Tibial nerve (tissue), 4 donors: ENCODE data around the gene PNPO. TPM values are rescaled to one million over a fixed set of nuclear protein-coding genes. Genes with fewer than 3 reads are reported as not detected.

Source experiments
- DNase-seq, 2 donors: peaks; one replicate each; pipeline ENCODE4 v3.0.0-alpha.2; 2019; ENCODE audit warnings: low spot score in 2 of 2
- H3K27ac ChIP-seq, 4 donors: fragments of 200-600 bp; sonication (generic) in 3 of 4; one replicate each; pipeline ENCODE4 v1.5.1; 2017 to 2019; ENCODE audit warnings: mild to moderate bottlenecking in 1 of 4
- H3K27me3 ChIP-seq, 2 donors: fragments of 200-600 bp; sonication (generic) in 1 of 2; one replicate each; pipeline versions ENCODE4 v1.5.1 to v1.6.0; 2017 to 2019
- H3K36me3 ChIP-seq, 3 donors: fragments of 200-600 bp; sonication (generic); one replicate each; pipeline ENCODE4 v1.5.1; 2018 to 2019
- H3K4me1 ChIP-seq, 4 donors: fragments of 200-600 bp; sonication (generic) in 3 of 4; one replicate each; pipeline ENCODE4 v1.5.1; 2017 to 2019
- H3K4me3 ChIP-seq, 4 donors: fragments of 200-600 bp; sonication (generic) in 3 of 4; one replicate each; pipeline ENCODE4 v1.5.1; 2017 to 2019; ENCODE audit warnings: mild to moderate bottlenecking in 1 of 4, moderate library complexity in 1 of 4
- H3K9me3 ChIP-seq, 4 donors: fragments of 200-600 bp; sonication (generic) in 3 of 4; one replicate each; pipeline ENCODE4 v1.5.1; 2017 to 2019
- CTCF ChIP-seq, 5 experiments: fragments of 200-600 bp in 3 of 5; fragments of 450-650 bp in 2 of 5; sonication (generic) in 3 of 5; IDR thresholded peaks; one replicate each; pipeline ENCODE4 v1.5.1; 2016 to 2019; ENCODE audit warnings: antibody characterized with exemption in 5 of 5, mild to moderate bottlenecking in 3 of 5, moderate library complexity in 2 of 5
- EP300 ChIP-seq, 2 donors: sonication (generic); formaldehyde crosslinking; IDR thresholded peaks; one replicate each; pipeline ENCODE4 v1.6.1; 2017; ENCODE audit warnings: antibody characterized with exemption in 2 of 2, mild to moderate bottlenecking in 1 of 2
- POLR2A ChIP-seq, 2 donors: fragments of 450-650 bp; IDR thresholded peaks; one replicate each; pipeline ENCODE4 v1.6.1; 2017; ENCODE audit warnings: antibody characterized with exemption in 2 of 2, mild to moderate bottlenecking in 2 of 2, moderate library complexity in 2 of 2
- WGBS, 2 donors: methylation state at CpG; one replicate each; pipeline ENCODE4 v1.1.5; 2018; 5-methylcytosine and 5-hydroxymethylcytosine counted together
- total RNA-seq, 4 donors: library from RNA; depleted of rRNA; stranded (reverse); fragments of >200 nt; gene quantifications; one replicate each; pipeline ENCODE4 v1.1.0, GENCODE V29; 2016

Gene PNPO
- total RNA-seq, 4 donors from 2014 or later: 36.0 to 56.8 (median 51.2) TPM

GRCh38 chr17:47992216-47992615 is 50.8 kb downstream of the PNPO start:
- Histone ChIP-seq H3K36me3 (no peaks in the 10 kb centered on the region), H3K9me3 (no peaks in the 10 kb centered on the region), H3K27ac (no peak overlapping the region), H3K4me1 (peaks cover 0 to 28% (median 10%) of the 10 kb centered on the region in 4 donors), H3K4me3 (no peak overlapping the region), H3K27me3 (no peaks in the 10 kb centered on the region)
- WGBS, 2 donors: 58 to 72% methylated on average over 4 of the region's 4 CpGs
- DNase-seq: no peak
- TF ChIP-seq CTCF (IDR thresholded peaks at IDR 0.05) (no peak), EP300 (IDR thresholded peaks at IDR 0.05) (no peak), POLR2A (IDR thresholded peaks at IDR 0.05) (no peak)

- Histone ChIP-seq H3K36me3 (no peaks in the 10 kb centered on the region), H3K27ac (no peak overlapping the region), H3K4me1 (peaks cover 0 to 19% (median 4%) of the 10 kb centered on the region in 4 donors), H3K9me3 (no peaks in the 10 kb centered on the region), H3K4me3 (no peak overlapping the region), H3K27me3 (no peaks in the 10 kb centered on the region)
- TF ChIP-seq EP300 (IDR thresholded peaks at IDR 0.05) (no peak), CTCF (IDR thresholded peaks at IDR 0.05) (no peak), POLR2A (IDR thresholded peaks at IDR 0.05) (no peak)
- 61 to 72% methylated on average over 9 of the region's 9 CpGs for WGBS, 2 donors
- DNase-seq: no peak
These were observed 51.7 kb downstream of the PNPO start for GRCh38 chr17:47993031-47993564.

GRCh38 chr17:47993964-47994363 is 52.6 kb downstream of the PNPO start:
- no peak for DNase-seq
- peaks cover 0 to 19% (median 4%) of the 10 kb centered on the region in 4 donors for H3K4me1 ChIP-seq
- TF ChIP-seq CTCF (IDR thresholded peaks at IDR 0.05) (no peak), EP300 (IDR thresholded peaks at IDR 0.05) (no peak), POLR2A (IDR thresholded peaks at IDR 0.05) (no peak)
- no peaks in the 10 kb centered on the region for H3K27me3 ChIP-seq
- 84 to 91% methylated on average over 5 of the region's 5 CpGs for WGBS, 2 donors
- no peak overlapping the region for H3K4me3 ChIP-seq
- no peaks in the 10 kb centered on the region for H3K9me3 ChIP-seq
- H3K27ac ChIP-seq: no peak overlapping the region
- H3K36me3 ChIP-seq: no peaks in the 10 kb centered on the region

GRCh38 chr17:47994724-47995123 is 53.4 kb downstream of the PNPO start:
- Histone ChIP-seq H3K36me3 (no peaks in the 10 kb centered on the region), H3K4me1 (peaks cover 0 to 19% (median 4%) of the 10 kb centered on the region in 4 donors), H3K27me3 (no peaks in the 10 kb centered on the region), H3K4me3 (no peak overlapping the region), H3K27ac (no peak overlapping the region), H3K9me3 (no peaks in the 10 kb centered on the region)
- TF ChIP-seq EP300 (IDR thresholded peaks at IDR 0.05) (no peak), CTCF (IDR thresholded peaks at IDR 0.05) (no peak), POLR2A (IDR thresholded peaks at IDR 0.05) (no peak)
- WGBS, 2 donors: 76 to 88% methylated on average over 1 to 4 of the region's 4 CpGs
- DNase-seq: no peak

- H3K4me1 ChIP-seq: peaks cover 0 to 19% (median 4%) of the 10 kb centered on the region in 4 donors
- H3K27me3 ChIP-seq: no peaks in the 10 kb centered on the region
- TF ChIP-seq POLR2A (IDR thresholded peaks at IDR 0.05) (no peak), EP300 (IDR thresholded peaks at IDR 0.05) (no peak), CTCF (IDR thresholded peaks at IDR 0.05) (no peak)
- H3K9me3 ChIP-seq: no peaks in the 10 kb centered on the region
- WGBS, 2 donors: 43 to 48% methylated on average over 12 to 13 of the region's 13 CpGs
- no peaks in the 10 kb centered on the region for H3K36me3 ChIP-seq
- no peak overlapping the region for H3K27ac ChIP-seq
- DNase-seq: no peak
- H3K4me3 ChIP-seq: no peak overlapping the region
These were observed 54.0 kb downstream of the PNPO start for GRCh38 chr17:47995241-47995935.
